Stomach (tissue), 4 donors: Measurements from ENCODE around the gene PSD.

Experiments
- CTCF ChIP-seq, 7 experiments: fragments of 450-650 bp in 4 of 7; fragments of 200-600 bp in 3 of 7; sonication (generic) in 3 of 7; IDR thresholded peaks; one replicate each; pipeline ENCODE4 v1.5.1; 2016 to 2019; ENCODE audit warnings: antibody characterized with exemption in 7 of 7, control low read depth in 2 of 7, mild to moderate bottlenecking in 1 of 7
- EP300 ChIP-seq: sonication (generic); formaldehyde crosslinking; IDR thresholded peaks from one replicate; pipeline ENCODE4 v1.6.1; 2017; ENCODE audit warnings: antibody characterized with exemption
- POLR2A ChIP-seq, 4 donors: fragments of 450-650 bp; IDR thresholded peaks; one replicate each; pipeline ENCODE4 v1.6.1; 2016; ENCODE audit warnings: antibody characterized with exemption in 4 of 4, control low read depth in 2 of 4, mild to moderate bottlenecking in 1 of 4, moderate library complexity in 1 of 4

GRCh38 chr10:102421507-102421756 lies 2.8 kb upstream of the PSD start:
- no peak for TF ChIP-seq EP300
- no peak for TF ChIP-seq CTCF (IDR thresholded peaks at IDR 0.05)
- no peak for TF ChIP-seq POLR2A (IDR thresholded peaks at IDR 0.05)
